Gastrocnemius medialis (tissue), 4 donors: ENCODE results near the gene HECTD4.

Source experiments
- CTCF ChIP-seq, 5 experiments: fragments of 450-650 bp in 3 of 5; fragments of 200-600 bp in 2 of 5; sonication (generic) in 2 of 5; IDR thresholded peaks in 4 of 5; conservative IDR thresholded peaks in 1 of 5; 1 replicate in 4 of 5; 2 replicates in 1 of 5; pipeline ENCODE4 v1.5.1; 2016 to 2019; ENCODE audit warnings: antibody characterized with exemption in 5 of 5, mild to moderate bottlenecking in 3 of 5, moderate library complexity in 3 of 5
- POLR2A ChIP-seq, 2 donors: fragments of 450-650 bp; IDR thresholded peaks; one replicate each; pipeline ENCODE4 v1.6.1; 2017; ENCODE audit warnings: antibody characterized with exemption in 2 of 2, mild to moderate bottlenecking in 2 of 2, moderate library complexity in 2 of 2

DNA sequence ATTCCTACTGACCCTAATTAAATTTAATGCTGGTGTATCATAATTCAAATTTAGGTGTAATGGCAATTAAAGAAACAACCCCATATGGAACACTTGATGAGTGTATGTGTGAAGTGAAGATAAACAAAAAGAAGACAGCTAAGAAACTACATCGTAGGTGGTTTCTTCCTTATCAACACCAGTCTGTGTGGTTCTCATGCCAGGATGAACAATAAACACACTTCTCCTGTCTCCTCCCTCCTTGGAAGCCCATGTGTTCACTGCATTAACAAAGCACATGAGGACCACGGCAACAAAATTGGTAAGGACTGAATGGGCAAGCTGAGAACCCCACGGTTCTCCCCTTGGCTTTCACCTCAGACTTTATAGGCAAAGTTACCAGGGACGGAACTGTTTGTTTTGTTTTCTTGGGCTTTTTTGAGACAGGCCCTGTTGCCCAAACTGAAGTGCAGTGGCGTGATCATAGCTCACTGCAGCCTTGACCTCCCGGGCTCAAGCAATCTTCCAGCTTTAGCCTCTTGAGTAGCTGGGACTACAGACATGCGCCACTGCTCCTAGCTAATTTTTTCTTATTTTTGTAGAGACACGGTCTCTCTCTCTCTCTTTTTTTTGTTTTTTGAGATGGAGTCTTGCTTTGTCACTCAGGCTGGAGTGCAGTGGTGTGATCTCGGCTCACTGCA is 185.9 kb downstream of the HECTD4 start:
- TF ChIP-seq CTCF (IDR thresholded peaks at IDR 0.05 in 4 of 5, conservative IDR thresholded peaks at IDR 0.05 in 1 of 5) (no peak), POLR2A (IDR thresholded peaks at IDR 0.05) (no peak)
